Epithelial cell of prostate (primary cell): ENCODE measurements around the gene ECEL1.

Source experiments
- DNase-seq: peaks from one replicate; pipeline ENCODE4 v3.0.0-alpha.2; 2011; ENCODE audit warnings: low read depth, low spot score
- H3K27ac ChIP-seq: fragments of 450-650 bp; 2 replicates; pipeline ENCODE4 v1.5.1; 2017; ENCODE audit warnings: mild to moderate bottlenecking

Gene ECEL1

DNA sequence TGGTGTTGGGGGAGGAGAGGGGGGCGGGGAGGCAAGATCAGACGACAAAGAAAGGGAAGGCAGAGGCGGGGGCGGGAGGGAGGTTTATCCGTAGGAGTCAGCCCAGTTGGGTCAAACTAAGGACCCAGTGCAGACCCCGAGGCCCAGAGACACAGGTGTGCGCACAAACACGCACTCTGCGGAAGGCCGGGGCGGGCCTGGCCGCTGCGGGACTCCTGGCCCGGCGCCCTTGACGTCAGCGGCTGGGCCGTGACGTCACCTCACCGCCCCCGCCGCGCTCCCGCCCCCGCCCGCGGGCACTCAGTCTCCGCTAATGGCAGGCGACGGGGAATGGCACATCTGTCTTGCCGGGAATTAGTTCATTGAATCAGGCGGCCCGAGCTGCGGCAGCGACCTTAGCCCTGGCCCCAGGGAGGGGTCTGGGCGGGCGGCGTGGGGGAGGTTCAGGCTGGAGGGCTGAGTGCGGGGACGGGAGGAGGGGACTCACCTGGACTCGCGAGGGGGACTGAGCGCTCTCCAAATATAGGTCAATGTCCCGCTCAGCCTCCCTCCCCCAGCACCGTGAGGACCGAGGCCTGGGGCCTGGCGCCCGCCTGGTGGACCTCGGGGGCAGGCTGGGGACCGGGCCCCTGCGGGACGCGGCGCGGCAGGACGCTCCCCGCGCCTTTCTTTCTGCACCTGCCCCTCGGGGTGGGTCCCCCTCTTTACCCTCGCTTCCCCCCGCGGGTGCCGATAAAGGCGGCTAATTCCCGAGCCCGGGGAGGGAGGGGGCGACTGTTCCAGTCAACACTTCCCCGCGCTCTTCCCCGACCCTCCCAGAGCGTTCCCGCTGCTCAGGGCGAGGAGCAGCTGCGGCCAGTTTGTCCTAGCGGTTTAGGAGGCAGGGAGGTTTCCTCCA is 15.5 kb upstream of the ECEL1 start:
- H3K27ac ChIP-seq: no peak overlapping the region
- no peak for DNase-seq

DNA sequence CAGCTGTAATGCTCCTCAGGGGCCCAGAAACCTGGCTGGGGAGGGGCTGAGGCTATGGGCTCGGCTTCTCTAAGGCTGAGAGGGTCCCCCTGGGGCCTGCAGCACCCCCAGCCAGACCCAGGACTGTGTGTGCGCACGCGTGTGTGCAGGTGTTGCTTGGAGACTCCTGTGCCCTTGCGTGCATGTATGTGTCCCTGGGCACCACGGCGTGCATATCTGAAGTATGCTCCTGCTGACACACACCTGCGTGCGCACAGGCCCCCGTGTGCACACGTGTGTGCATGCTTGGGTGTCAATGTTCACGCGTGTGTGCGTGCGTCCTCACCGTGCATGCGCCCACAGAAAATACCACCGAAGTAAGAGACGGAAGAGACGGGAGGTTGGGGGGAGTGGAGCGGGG is 14.9 kb upstream of the ECEL1 start:
- no peak overlapping the region for H3K27ac ChIP-seq
- DNase-seq: no peak

DNA sequence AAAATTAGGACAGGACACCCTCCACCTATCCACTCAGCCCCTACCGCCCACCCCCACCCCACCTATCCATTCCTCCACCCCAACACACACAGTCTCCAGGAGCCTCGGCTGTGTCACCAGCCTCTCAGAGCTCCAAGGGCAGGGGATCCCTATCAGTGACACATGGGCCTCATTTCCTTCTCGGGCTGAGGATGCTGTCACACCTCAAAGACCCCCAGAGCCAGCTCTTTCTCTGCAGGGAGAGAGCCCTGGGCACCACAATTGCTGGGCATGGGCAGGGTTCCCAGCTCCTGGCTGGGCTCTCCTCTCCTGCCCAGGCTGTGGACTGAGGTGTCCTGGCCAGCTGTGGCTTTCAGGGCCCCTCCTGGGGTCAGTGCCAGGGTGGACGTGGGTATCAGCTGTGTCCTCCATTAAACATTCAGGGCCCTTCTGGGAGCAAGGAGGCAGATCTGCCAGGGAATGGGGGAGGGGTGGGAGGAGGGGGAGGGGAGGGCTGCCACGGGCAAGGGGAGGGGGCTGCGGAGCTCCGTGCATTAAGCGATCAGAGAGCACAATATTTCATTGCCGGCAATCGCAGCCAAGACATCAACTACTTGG is 14.3 kb upstream of the ECEL1 start:
- DNase-seq: no peak

DNA sequence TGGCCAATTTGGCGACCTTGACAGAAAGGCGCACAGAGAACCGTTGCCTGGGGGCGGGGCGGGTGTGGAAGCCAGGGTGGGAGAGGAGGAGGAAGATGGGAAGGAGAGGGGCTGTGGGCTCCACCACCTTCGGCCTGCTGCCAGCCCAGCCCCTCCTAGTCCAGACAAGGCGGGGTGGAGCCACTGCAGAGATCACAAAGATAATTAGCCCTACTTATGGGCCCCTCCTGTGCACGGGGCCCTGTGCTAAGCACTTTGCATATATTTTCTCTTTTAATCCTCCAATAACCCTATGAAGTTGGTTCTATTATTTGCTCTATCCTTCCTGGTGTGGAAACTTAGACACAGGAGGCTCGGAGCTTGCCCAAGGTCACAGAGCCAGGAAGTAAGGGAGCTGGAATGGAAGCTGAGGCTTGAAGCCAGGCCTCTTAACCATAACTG is 13.7 kb upstream of the ECEL1 start:
- no peak for DNase-seq
- H3K27ac ChIP-seq: no peak overlapping the region

More for the DNA sequence above, 14.3 kb upstream of the ECEL1 start:
- H3K27ac ChIP-seq: no peak overlapping the region

DNA sequence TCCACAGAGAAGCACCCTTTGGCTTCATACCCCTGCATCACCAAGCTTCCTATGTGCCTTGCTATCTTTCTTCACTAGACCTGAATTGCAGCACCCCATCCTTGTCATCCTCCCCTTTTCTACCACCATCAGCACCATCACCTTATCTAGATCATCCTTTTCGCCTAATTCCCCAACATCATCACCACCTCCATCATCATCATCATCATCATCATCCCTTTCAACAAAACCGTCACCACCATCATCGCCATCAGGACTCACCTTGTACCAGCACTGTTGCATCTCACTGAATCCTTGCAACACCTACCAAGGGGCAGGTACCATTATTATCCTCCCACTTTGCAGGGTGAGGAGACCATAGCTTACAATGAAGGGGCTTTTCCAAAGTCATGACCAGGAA is 10.8 kb upstream of the ECEL1 start:
- H3K27ac ChIP-seq: no peak overlapping the region
- no peak for DNase-seq

DNA sequence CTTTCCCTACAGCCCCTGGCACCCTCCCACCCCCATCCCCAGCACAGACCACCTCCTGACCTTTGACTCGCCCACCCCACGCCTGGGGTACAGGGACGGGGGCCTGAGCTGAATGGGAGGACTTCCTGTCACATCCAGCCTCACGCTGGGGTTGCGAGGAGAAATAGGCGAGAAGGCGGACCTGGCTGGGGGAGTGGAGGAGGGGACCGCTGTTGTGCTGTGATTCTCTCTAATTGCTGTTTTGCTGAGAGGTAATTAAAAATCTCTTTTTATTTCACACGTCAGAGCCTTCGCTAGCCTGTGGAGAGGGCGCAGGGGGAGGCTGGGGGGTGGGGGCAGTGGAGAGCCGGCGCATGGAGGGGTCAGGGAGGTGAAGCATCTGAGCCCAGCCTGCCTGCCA is 9.7 kb upstream of the ECEL1 start:
- no peak overlapping the region for H3K27ac ChIP-seq
- DNase-seq: no peak

DNA sequence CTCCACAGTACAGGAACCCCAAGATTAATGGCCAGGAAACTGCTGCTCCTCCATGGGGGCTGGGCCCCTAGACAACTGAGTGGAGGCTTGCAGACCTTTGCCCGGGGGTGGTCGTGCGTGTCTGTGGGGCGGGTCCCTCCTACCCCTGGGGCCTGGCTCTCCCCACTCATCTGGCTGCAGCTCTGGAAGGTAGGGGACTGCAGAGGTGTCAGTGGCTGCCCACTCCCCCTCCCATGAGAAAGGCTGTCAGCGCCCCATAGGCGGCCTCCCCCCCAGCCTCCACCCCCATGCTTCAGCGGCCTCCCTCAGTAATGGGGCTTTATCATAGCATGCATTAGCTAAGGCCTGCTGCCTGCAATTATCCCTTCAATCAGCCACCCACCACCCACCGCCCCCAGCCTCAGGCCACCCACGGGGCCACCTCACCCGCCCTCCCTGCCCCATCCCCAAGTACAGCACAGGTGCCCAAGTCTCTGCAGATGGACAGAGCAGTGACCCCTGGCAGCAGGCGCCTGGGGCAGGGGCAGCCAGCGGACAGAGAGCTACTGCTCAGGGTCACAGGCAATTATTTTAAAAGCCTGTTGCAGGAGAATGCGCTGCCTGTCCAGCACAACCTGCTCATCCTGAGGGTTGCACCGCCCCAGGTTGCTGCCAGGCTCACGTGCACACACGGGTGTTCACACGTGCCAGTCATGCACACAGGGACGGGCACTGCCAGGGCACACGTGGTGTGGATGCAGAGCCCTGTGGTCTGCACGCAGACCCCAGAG is 9.1 kb upstream of the ECEL1 start:
- no peak for DNase-seq
- no peak overlapping the region for H3K27ac ChIP-seq

DNA sequence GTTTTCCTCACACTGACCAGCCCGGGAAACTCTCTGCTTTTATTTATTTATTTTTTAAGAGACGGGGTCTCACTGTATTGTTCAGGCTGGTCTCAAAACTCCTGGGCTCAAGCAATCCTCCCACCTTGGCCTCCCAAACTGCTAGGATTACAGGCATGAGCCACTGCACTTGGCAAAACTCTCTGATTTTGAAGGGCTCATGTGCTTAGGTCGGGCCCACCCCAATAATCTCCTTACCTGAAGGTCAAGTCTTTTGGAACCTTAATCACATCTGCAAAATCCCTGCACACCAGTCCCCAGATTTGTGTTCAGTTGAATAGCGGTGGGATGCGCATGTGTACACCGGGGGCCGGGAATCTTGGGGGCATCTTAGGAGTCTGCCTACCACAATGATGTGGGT is 7.7 kb upstream of the ECEL1 start:
- DNase-seq: no peak
- H3K27ac ChIP-seq: no peak overlapping the region

DNA sequence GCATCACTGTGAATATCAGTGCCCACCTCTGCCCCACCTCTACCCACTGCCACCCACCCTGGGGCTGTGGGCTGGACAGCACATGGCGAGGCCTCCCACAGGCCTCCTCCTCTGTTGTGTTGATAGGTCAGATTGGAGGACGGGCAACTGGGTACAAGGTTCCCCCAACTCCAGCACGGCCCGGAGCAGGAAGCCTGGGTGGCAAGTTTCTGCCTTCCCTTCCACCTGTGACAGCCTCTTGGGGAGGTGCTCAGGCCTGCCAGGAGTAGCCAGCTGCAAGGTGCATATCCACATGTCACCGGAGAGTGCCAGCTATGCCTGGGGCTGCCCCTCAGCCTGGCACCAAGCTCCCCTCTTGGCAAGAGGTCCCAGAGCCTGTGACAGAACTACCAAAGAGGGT is 6.9 kb upstream of the ECEL1 start:
- no peak overlapping the region for H3K27ac ChIP-seq
- DNase-seq: no peak

DNA sequence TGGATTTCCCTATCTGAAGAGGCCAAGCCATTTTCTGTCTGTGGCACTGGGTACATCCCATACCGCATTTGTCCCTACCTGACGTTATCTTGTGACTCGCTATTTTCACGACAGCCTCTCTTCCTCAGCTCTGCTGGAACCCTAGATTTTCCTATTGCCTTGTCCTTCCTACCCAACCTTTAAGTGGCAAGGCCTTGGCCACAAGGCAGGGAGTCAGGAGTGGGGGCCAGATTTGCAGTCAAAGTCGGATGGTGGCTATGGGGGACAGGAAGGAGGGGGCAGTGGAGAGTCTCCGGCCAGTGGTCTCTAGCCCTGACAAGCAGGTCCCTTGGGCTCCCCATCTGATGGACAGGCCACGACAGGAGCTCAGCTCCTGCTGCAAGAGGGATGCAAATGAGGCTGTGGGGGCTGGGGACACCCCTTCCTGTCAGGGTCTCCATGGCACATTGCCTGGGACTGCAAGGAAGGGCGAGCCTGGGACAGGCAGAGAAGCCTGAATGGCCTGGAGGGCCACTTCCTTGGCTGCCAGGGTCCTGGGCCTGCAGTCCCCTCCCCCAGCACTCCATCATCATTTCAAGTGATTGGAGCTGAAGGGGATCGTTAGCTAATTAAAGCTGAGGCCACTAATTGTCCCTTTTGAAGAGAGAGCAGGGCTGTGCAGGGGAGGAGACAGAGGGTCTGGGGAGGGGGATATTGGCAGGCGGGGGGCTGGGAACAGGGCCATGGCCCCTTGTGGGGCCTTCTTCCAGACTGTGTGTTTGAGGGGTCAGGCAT is 6.3 kb upstream of the ECEL1 start:
- DNase-seq: no peak
- no peak overlapping the region for H3K27ac ChIP-seq

DNA sequence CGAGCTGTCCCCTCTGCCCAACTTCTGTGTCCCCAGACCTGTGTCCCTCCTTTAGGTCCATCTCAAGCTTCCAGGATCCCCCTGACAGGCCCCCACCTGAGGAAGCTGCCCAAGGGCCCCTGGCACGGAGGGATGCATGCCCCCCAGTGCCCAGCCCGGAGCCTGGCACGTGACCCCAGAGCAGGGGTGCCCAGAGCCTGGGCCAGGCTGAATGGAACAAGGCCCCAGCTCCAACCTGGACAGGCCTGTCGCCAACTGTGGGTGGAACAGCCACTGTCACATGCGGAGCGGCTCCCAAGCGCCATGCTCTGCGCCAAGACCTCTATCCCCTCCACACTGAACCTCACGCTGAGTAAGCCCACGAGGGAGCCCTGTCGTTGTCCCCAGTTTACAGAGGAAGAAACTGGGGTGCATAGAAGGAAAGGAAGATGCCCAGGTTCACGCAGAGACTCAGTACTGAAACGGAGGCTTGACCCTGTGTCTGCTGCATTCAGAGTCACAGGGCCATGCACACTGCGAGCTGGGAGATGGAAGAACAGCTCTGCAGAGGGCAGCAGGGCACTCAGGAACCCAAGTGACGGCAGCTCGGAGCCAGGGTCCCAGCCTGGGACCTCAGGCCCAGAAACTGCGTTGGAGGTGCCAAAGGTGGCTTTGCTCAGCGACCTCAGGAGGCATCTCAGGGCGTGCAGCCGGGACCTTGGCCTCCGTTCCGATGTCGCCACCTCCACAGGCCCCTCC is 5.5 kb upstream of the ECEL1 start:
- H3K27ac ChIP-seq: no peak overlapping the region
- no peak for DNase-seq

DNA sequence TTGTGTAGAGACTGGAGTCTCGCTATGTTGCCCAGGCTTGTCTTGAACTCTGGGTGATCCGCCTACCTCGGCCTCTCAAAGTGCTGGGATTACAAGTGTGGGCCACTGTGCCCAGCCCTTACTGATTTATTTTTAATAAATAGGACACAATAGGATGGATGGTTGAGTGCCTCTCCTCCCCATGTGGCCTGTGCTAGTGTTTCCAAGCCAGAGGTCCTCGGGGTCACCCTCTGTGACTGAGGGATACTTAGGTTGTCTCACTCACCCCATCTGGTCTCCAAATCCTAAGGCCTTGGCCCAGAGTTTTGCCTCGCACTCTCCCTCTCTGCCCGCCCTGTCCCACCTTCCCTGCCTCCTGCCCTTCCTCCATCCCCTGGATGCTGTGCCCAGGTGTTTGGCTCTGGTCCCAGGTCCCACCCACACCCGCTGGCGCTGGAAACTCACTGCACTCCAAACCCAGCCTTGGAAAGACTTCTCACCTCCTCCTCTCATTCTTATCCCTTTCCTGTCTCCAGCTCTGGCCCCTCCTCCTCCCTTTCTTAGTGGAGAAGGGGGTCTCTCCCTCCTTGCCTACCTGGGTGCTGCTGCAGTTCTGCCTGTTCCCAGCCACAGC is 4.7 kb upstream of the ECEL1 start:
- no peak overlapping the region for H3K27ac ChIP-seq
- no peak for DNase-seq

DNA sequence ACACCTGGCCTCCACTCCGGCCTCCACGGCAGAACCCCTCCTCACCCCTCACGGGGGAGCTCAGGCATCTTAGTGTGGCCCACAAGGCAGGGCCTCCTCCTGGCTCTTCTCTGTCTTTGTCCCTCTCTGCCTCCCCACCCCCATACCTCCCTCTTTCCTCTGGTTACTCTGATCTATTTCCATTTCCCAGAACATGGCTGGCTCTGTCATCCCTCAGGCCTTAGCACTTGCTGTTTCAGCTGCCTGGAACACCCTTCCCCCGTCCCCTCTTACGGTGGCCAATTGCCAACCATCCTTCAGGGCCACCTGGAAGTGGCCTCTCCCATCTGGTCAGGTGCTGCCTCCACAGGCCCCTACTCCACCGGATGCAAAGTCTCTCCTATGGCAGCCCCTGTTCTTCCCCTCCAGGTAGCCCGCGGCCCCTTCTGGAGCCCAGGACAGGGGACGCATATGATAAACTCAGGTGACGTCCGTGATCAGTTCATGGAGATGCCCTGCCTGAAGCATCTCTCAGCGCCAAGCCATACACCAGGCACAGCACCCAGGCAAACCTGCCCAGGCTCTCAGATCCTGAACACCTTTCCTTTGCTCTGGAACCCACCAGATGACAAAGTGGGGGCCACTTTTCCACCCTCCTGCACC is 3.6 kb upstream of the ECEL1 start:
- H3K27ac ChIP-seq: no peak overlapping the region
- no peak for DNase-seq

DNA sequence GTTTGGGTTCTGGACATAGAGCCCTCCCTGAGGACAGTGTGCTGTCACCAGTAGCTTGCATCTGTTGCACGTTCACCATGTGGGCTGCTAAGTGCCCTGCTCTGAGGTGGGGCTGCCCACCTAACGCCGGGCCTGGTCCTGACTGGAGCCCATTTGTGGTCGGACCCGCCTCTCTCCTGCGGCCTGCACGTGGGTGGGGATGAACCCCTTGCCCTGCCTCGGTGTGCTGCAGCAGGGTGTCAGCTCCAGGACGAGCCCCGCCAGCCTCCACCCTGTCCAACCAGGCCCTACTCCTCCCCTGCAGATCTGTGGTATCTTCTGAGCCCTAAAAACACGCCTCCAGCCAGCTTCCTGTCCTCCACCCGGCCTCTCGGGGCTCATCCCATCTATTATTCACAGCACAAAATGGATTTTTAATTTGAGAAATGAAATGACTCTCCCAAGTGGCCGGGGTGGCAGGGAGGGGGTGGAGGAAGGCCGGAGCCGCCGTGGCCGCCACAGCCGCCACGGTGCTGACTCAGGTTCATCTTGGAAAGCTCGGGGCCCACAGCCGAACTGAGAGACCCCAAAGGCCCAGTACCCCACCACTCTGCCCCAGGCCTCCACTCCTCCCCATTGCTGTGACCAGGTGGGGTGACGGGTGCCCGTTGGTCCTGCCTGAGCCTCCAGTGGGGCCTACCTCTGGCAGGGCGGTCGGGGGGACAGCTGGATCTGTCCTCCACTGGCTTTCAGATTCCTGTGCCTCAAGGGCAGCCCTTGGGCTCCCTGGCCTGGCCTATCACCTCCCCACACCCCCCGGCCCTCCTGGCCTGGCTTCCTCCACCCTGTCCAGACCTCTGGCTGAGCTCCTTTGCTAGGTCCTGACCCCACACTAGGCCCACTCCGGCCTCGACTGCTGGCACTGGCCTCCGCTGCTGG is 2.8 kb upstream of the ECEL1 start:
- no peak overlapping the region for H3K27ac ChIP-seq
- DNase-seq: no peak

DNA sequence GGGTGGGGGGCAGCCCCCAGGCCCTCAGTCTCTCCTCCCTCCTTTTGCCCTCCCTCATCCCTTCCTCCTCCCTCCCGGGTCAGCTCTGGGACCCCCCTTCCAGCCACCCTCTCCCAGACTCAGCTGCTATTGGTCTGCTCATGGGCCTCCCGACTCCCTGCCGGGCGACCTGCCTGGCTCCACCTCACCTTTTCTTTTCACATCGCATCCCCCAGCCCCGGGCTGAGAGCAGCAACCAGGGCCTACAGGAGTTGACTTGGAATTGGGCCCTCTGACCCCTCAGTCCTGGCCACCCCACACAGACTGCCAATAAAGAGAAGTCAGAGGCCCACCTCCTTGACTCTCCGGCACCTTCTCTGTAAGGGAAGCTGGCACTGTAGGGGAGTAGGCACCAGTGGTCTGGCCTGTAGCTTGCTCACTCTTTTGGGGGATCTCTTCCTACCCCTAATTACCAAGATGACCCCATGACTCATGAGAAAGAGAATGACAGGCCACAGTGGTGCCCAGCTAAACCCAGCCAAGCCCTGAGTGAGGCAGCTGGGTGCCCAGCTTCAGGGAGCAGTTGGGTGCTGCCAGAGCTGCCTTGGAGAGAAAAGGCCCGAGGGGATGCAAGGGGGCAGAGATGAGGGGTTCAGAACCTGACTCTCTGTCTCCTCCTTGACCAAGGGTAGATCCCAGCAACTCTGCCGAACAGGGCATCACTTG is 2.0 kb upstream of the ECEL1 start:
- DNase-seq: no peak
- H3K27ac ChIP-seq: no peak overlapping the region

DNA sequence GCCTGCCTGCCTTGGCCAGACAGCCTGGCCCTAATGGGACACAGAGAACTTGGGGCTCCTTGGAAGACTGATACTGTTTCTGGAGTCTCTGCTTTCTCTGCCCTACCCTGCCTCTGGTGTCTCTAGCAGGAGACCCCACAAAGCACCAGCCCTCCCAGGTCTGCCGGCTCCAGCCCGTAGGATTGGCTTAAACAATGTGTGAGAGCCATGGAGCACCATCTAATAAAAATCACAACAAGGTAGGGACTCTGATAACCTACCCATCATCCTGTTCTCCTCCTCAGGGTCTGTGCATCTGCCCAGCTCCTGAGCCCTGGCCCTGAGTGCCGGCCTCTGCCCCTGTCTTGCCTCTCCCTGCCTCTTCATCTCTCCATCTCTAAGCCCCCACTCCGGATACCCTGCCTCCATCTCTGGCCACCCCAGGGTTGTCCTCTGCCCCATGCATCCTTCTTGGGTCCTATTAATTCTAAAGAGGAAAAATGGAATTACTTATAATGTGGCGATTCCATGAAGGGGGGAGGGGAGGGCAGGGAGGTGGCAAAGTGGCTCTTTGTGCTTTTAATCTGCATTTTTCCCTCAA is 1.2 kb upstream of the ECEL1 start:
- no peak overlapping the region for H3K27ac ChIP-seq
- DNase-seq: no peak
